Sigmoid colon (tissue), 7 donors: ENCODE results near the gene PRXL2A. TPM values are rescaled to one million over a fixed set of nuclear protein-coding genes. Genes with fewer than 3 reads are reported as not detected.

Experiments used
- DNase-seq: peaks from one replicate; pipeline ENCODE4 v3.0.0-alpha.2; 2019
- H3K27ac ChIP-seq, 4 donors: fragments of 200-600 bp; sonication (generic); one replicate each; pipeline ENCODE4 v1.5.1; 2016 to 2019; ENCODE audit warnings: mild to moderate bottlenecking in 1 of 4
- H3K27me3 ChIP-seq, 3 donors: fragments of 200-600 bp; sonication (generic); one replicate each; pipeline ENCODE4 v1.5.1; 2019; ENCODE audit warnings: mild to moderate bottlenecking in 1 of 3
- H3K36me3 ChIP-seq, 4 donors: fragments of 200-600 bp; sonication (generic); one replicate each; pipeline ENCODE4 v1.5.1; 2016 to 2019
- H3K4me1 ChIP-seq, 4 donors: fragments of 200-600 bp; sonication (generic); one replicate each; pipeline ENCODE4 v1.5.1; 2017 to 2019
- H3K4me3 ChIP-seq, 4 donors: fragments of 200-600 bp; sonication (generic); one replicate each; pipeline ENCODE4 v1.5.1; 2017 to 2019; ENCODE audit warnings: mild to moderate bottlenecking in 2 of 4, moderate library complexity in 1 of 4
- H3K9me3 ChIP-seq, 4 donors: fragments of 200-600 bp in 3 of 4; sonication (generic) in 3 of 4; one replicate each; pipeline versions ENCODE4 v1.5.1 to v1.6.1; 2013 to 2019
- EP300 ChIP-seq, 4 donors: sonication (generic); formaldehyde crosslinking; IDR thresholded peaks; one replicate each; pipeline ENCODE4 v1.6.1; 2017; ENCODE audit warnings: antibody characterized with exemption in 4 of 4
- POLR2A ChIP-seq, 2 donors: fragments of 450-650 bp; IDR thresholded peaks; one replicate each; pipeline ENCODE4 v1.6.1; 2016; ENCODE audit warnings: antibody characterized with exemption in 2 of 2, mild to moderate bottlenecking in 2 of 2, moderate library complexity in 2 of 2
- POLR2AphosphoS5 ChIP-seq, 4 donors: sonication (generic); formaldehyde crosslinking; IDR thresholded peaks; one replicate each; pipeline ENCODE4 v1.6.1; 2017; ENCODE audit warnings: antibody characterized with exemption in 4 of 4
- WGBS, 2 donors: extraction: QIAGEN DNeasy Blood & Tissue Kit; methylation state at CpG; one replicate each; pipeline ENCODE4 v1.1.7; 2013; 5-methylcytosine and 5-hydroxymethylcytosine counted together
- intact Hi-C: fragments of 100-400 bp; cut with DNase I; formaldehyde crosslinking; loops from one replicate; pipeline ENCODE4 v1.15.1; 2023
- polyA plus RNA-seq, 3 donors: library from polyadenylated mRNA; stranded (reverse); fragments of 200-250 nt; gene quantifications; one replicate each; pipeline ENCODE4 v1.2.3, GENCODE V29; 2013
- total RNA-seq, 4 donors: library from RNA; depleted of rRNA; stranded (reverse); fragments of >200 nt; gene quantifications; one replicate each; pipeline ENCODE4 v1.1.0, GENCODE V29; 2016
- TF ChIP-seq, protein P1 (sequence below), 4 experiments: fragments of 450-650 bp in 3 of 4; fragments of 200-600 bp in 1 of 4; IDR thresholded peaks; one replicate each; pipeline ENCODE4 v1.5.1; 2016 to 2019; ENCODE audit warnings: antibody characterized with exemption in 4 of 4, mild to moderate bottlenecking in 3 of 4, moderate library complexity in 2 of 4
- donor health status: healthy with polysubstance abuse.
- donor health status: Bipolar disorder and iron deficiency.
- donor health status: healthy.

The PRXL2A gene
- total and polyA plus RNA-seq, 7 donors: 33.3 to 63.5 (median 48.7) TPM

DNA sequence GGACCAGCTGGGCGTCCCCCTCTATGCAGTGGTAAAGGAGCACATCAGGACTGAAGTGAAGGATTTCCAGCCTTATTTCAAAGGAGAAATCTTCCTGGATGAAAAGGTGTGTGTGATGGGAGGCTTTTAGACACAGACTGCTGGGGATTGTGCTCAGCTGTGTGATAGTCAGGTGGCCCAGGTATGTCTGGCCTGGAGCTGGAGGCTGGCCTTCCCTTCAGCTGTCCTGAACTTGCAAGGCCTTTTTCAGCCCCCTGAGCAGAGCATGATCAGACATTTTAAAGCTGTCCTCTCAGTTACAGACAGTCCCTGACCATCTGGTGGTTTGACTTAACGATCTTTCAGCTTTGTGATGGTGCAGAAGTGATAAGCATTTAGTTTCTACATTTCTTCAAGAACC is 17.6 kb downstream of the PRXL2A start:
- Histone ChIP-seq H3K36me3 (peaks cover 6 to 84% (median 16%) of the 10 kb centered on the region in 4 donors), H3K4me1 (no peaks in the 10 kb centered on the region), H3K27ac (no peak overlapping the region), H3K4me3 (no peak overlapping the region), H3K27me3 (no peaks in the 10 kb centered on the region), H3K9me3 (no peaks in the 10 kb centered on the region)
- intact Hi-C loops: no loop called here
- whole genome bisulfite sequencing, 2 donors: 90 to 93% methylated on average over 2 of the region's 2 CpGs
- no peak for DNase-seq
- TF ChIP-seq POLR2AphosphoS5 (IDR thresholded peaks at IDR 0.05) (no peak), EP300 (IDR thresholded peaks at IDR 0.05) (no peak), POLR2A (IDR thresholded peaks at IDR 0.05) (no peak)
- TF ChIP-seq, protein P1, sequence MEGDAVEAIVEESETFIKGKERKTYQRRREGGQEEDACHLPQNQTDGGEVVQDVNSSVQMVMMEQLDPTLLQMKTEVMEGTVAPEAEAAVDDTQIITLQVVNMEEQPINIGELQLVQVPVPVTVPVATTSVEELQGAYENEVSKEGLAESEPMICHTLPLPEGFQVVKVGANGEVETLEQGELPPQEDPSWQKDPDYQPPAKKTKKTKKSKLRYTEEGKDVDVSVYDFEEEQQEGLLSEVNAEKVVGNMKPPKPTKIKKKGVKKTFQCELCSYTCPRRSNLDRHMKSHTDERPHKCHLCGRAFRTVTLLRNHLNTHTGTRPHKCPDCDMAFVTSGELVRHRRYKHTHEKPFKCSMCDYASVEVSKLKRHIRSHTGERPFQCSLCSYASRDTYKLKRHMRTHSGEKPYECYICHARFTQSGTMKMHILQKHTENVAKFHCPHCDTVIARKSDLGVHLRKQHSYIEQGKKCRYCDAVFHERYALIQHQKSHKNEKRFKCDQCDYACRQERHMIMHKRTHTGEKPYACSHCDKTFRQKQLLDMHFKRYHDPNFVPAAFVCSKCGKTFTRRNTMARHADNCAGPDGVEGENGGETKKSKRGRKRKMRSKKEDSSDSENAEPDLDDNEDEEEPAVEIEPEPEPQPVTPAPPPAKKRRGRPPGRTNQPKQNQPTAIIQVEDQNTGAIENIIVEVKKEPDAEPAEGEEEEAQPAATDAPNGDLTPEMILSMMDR (IDR thresholded peaks at IDR 0.05): no peak

GRCh38 chr10:80427541-80427940 is 19.2 kb downstream of the PRXL2A start:
- TF ChIP-seq POLR2A (IDR thresholded peaks at IDR 0.05) (no peak), POLR2AphosphoS5 (IDR thresholded peaks at IDR 0.05) (no peak), EP300 (IDR thresholded peaks at IDR 0.05) (no peak)
- TF ChIP-seq, protein P1 (IDR thresholded peaks at IDR 0.05): no peak
- WGBS, 2 donors: 97 to 99% methylated on average over 2 of the region's 2 CpGs
- no peaks in the 10 kb centered on the region for H3K4me1 ChIP-seq
- H3K27ac ChIP-seq: no peak overlapping the region
- no peaks in the 10 kb centered on the region for H3K9me3 ChIP-seq
- H3K27me3 ChIP-seq: no peaks in the 10 kb centered on the region
- H3K4me3 ChIP-seq: no peak overlapping the region
- H3K36me3 ChIP-seq: peaks cover 6 to 88% (median 20%) of the 10 kb centered on the region in 4 donors
- intact Hi-C loops: no loop called here
- no peak for DNase-seq

GRCh38 chr10:80429521-80429973 is 21.2 kb downstream of the PRXL2A start:
- DNase-seq: no peak
- TF ChIP-seq EP300 (IDR thresholded peaks at IDR 0.05) (no peak), POLR2A (IDR thresholded peaks at IDR 0.05) (no peak), POLR2AphosphoS5 (IDR thresholded peaks at IDR 0.05) (no peak)
- TF ChIP-seq, protein P1 (IDR thresholded peaks at IDR 0.05): no peak
- no peak overlapping the region for H3K4me3 ChIP-seq
- H3K9me3 ChIP-seq: no peaks in the 10 kb centered on the region
- H3K27me3 ChIP-seq: no peaks in the 10 kb centered on the region
- H3K36me3 ChIP-seq: peaks cover 0 to 79% (median 16%) of the 10 kb centered on the region in 4 donors
- H3K4me1 ChIP-seq: no peaks in the 10 kb centered on the region
- no peak overlapping the region for H3K27ac ChIP-seq
- WGBS, 2 donors: 16 to 56% methylated on average over 9 of the region's 9 CpGs
- intact Hi-C loops: no loop called here

- no peak for DNase-seq
- H3K27me3 ChIP-seq: no peaks in the 10 kb centered on the region
- 81 to 87% methylated on average over 3 of the region's 3 CpGs for WGBS, 2 donors
- no peak for TF ChIP-seq POLR2A (IDR thresholded peaks at IDR 0.05)
- no peak for TF ChIP-seq EP300 (IDR thresholded peaks at IDR 0.05)
- TF ChIP-seq, protein P1 (IDR thresholded peaks at IDR 0.05): no peak
- TF ChIP-seq POLR2AphosphoS5 (IDR thresholded peaks at IDR 0.05): no peak
- H3K9me3 ChIP-seq: no peaks in the 10 kb centered on the region
- intact Hi-C loops: no loop called here
- no peak overlapping the region for H3K27ac ChIP-seq
- H3K4me1 ChIP-seq: no peaks in the 10 kb centered on the region
- H3K36me3 ChIP-seq: peaks cover 0 to 43% (median 6%) of the 10 kb centered on the region in 4 donors
- H3K4me3 ChIP-seq: no peak overlapping the region
Observed at GRCh38 chr10:80433134-80433533, 24.8 kb downstream of the PRXL2A start.
